NAMALWA (cell line): ENCODE data around the gene GNAT2.

Experiments
- DNase-seq: peaks from one replicate; pipeline ENCODE4 v3.0.0-alpha.2; 2015; ENCODE audit warnings: low spot score

The GNAT2 gene

DNA sequence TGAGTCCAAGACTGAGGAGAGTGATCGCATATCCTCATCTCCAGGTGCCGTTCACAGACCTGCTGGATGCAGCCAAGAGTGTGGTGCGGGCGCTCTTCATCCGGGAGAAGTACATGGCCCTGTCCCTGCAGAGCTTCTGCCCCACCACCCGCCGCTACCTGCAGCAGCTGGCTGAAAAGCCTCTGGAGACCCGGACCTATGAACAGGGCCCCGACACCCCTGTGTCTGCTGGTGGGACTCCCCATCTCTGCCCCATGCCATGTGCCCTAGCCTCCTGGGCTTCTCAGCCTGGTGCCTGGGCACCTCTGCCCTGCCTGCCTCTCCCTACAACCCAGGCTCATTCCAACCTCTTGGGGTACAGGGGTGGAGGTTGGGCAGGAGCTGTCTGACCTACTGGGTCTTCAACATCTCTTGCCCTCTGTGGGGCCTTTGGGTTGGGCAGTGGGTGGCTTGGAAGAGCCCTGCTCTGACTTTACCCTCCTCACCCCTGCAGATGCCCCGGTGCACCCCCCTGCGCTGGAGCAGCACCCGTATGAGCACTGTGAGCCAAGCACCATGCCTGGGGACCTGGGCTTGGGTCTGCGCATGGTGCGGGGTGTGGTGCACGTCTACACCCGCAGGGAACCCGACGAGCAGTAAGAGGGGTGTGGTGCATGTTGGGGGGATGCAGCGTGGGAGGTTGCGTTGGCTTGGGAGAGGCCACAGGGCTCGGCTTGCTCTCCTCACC lies 7.4 kb upstream of the GNAT2 start:
- no peak for DNase-seq

DNA sequence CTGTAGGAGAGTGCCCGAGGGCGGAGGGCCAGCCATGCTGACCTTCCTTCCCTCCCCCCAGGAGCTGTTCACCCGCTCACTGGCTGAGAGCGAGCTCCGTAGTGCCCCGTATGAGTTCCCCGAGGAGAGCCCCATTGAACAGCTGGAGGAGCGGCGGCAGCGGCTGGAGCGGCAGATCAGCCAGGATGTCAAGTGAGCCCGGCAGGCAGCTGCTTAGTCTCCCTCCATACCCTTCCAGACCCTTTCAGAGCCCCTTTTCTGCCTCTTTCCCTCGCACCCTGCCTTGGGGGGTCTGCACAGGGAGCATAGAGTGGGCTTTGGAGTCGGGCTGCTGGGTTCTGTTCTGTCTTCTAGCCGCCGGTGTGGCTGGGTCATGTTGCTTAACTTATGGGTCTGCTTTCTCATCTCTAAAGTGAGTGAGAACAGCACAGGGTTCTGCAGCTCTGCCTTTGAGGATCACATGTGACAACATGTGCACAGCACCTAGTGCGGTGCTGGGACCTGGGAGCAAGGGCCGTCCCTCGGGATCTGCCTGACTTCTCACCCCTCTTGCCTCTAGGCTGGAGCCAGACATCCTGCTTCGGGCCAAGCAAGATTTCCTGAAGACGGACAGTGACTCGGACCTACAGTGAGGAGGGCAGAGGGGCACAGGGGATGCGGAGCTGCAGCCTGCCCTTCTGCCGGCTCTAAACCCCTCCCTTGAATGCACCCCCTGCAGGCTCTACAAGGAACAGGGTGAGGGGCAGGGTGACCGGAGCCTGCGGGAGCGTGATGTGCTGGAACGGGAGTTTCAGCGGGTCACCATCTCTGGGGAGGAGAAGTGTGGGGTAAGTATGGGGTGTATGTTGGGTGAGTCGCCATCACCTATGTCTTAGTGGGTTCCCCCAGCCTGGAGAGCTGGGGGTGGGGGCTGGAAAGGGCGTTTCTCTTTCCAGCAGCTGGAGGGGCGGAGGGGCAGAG lies 6.5 kb upstream of the GNAT2 start:
- DNase-seq, result no peak

DNA sequence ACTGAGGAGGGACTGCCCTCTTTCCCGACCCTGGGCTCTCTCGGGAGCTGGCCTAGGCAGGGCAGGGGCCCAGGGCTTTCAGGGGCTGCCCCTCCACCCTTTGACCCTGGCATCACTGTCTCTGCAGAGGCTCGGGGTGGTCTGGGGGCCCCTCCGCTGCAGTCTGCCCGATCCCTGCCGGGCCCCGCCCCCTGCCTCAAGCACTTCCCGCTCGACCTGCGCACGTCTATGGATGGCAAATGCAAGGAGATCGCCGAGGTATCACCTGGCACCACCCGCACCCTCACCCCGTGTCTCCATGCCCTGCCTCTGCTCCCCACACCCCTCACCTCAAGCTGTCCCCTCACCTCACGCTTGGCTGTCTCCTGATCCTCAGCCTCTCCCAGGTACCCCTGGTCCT lies 5.8 kb upstream of the GNAT2 start:
- no peak for DNase-seq

DNA sequence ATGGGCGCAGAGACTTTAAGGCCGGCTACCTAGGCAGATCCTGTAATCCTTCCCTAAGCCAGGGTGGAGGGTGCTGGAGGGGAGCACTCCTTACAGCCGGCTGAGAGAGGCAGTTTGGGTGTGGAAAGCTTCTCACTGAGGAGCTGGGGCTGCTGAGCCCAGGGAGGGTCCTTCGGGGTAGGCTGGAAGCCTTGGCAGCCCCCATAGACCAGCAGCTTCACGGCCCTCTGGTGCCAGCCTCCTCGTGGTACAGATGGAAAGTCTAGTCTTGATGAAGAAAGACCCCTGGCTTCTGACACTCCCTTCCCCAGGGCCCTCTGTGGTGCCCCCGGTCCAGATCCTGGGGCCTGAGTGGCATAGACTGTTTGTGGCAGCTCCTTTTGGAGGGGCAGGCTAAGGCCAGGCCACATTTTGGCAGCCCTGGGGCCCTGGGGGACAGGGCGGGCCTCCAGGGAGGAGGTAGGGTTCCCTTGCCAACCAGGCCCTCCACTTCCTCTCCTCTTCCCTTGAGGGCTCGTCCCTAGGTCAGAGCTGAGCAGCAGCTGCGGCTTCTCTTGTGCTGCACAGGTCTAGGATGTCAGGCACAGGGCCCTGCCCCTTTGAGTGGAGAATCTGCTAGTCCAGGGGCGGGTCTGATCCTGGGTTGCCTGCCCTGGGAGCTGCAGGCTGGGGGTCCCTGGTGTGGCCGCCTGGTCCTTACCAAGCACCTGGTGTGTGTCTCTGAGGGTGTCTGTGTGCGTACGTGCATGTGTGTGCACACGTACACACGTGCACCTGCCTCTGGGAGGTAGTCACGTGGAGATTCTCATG lies 5.0 kb upstream of the GNAT2 start:
- DNase-seq, result peak; percentile 65

DNA sequence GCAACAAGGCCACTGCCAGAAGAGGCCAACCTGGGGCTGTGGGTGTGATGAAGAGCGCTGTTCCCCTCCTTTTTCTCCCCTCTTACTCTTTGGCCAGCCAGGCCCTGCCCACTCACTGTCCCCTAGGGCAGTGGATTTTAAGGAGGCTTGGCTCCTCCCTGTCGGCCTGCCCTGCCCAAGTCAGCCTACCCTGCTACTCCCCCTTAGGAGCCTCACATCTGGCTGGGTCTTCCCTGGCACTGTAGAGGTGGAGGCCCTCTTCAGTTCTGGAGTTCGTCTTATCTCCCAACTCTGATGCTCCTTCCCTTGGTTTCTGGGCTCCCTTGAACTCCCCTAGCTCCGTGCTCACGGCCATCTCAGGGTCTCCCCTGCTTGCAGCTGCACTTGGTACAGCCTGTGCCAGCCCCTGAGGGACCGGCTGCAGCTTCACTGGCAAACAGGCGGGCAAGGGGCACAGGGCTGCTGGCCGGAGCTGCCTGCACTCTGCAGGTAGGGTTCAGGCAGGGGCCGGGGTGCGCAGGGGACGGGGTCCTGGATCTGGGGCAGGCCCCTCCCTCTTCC lies 4.3 kb upstream of the GNAT2 start:
- DNase-seq, result no peak

DNA sequence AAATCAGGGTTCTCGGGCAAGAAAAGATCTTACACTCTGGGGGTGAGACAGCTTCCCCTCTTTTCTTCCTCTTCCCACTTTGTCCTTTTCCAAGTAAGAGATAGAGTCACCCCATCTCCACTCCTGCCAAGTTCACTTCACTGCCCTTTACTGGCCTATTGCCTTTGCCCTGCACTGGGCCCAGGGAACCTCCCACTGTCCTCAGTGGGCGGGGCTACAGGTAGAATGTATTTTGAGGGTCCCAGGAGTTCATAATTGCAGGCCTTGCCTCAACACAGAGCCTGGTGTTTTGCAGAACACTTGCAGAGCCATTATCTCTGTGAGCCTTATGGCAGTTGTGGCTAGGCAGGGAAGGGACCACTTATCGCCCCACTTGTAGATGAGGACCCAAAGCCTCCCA lies 3.5 kb upstream of the GNAT2 start:
- no peak for DNase-seq

DNA sequence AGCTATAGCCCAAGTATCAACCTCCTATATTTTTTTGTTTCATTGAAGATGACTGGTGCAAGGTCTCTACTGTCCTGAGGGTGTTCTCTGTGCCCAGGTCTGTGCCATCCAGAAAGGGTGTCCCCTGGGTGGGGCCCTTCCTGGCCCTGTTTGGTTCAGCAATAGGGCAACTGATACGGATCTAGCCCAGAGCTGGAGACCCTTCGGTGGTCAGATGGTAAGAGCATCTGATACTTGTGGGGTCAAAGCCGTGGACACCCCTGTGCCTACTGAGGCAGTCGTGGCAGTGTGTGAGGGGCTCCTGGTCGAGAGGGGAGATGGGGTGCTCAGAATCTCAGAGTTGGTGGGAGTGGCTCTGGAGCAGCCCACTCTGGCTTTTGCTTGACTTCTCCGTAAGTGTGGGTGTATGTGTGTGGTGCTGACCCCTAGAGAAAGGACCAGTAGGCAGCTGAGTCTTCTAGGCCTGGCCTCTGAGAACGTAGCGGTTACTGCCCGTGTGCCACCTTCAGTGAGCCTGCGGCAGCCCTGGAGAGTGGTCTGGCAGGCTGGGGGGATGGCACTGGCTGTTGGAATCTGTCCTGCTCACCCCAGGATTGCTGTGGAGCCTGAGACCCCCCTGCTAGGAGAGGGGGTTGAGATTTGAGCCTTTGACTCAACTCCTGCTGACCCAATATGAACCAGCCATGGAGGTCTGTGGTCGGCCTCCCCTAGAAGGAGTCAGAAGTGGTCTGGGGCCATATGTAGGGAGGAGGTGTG lies 2.9 kb upstream of the GNAT2 start:
- no peak for DNase-seq

DNA sequence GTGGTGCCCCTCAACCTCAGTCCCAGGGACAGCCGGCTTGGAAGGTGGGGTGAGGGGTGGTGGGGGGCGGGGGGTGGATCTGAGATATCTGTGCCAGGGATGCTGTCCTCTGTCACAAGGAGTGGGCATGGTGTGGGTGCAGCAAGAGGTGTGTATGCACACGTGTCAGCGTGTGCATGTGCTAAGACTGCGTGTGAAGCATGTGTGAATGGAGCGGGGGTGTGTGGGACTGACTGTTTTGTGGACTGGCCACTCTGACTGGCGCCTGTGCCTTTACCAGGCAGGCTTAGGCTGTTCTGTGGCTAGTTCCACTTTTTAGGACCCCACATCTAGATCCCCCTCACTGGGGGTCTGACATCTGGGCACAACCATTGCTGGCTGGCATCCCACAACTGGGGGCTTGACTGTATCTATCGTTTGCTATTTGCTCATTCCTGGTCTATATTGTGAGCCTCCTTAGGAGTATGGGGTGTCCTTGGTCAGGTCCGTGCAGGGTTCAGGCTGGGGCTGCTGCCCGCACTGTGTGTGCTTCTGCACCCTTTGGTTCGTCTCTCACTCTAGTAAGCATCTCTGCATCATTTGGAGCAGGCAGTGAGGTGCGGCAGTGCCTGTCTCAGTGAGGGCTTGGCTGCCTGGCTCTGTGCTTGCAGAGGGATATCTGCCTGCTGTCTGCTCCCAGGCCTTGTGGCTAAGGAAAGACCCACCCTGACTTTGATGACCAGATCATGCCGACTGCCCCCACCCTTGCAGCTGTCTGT lies 2.1 kb upstream of the GNAT2 start:
- no peak for DNase-seq

DNA sequence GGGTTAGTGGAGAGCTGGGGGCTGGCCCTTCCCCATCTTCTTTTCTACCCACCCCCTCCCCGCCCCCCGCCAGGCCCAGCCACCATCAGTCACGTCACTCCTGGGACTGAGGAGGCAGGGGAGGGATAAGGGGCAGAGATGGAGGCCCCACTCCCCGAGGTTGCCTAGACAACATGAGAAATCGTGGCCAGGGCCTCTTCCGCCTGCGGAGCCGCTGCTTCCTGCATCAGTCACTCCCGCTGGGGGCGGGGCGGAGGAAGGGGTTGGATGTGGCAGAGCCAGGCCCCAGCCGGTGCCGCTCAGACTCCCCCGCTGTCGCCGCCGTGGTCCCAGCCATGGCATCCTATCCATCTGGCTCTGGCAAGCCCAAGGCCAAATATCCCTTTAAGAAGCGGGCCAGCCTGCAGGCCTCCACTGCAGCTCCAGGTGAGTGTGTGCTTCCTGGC lies 1.4 kb upstream of the GNAT2 start:
- DNase-seq, result peak; percentile 92

DNA sequence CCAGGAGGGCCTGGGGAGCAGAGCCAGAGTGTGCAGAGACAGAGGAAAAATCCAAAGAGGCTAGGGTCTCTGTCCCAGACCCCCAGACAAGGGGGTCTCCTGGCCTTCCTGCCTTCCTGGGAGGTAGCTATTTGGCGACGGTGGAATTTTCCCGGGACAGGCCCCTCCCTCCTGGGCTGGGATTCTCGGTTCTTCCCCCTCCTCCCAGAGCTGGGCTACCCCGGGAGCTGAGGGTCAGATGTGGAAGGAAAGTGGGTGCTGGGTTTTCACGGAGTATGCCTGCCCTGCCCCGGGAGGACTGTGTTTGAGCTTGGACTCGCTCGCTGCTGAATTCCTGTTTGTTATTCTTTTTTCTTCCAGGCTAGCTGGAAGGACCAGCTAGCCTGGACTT lies 980 bp upstream of the GNAT2 start:
- no peak for DNase-seq

DNA sequence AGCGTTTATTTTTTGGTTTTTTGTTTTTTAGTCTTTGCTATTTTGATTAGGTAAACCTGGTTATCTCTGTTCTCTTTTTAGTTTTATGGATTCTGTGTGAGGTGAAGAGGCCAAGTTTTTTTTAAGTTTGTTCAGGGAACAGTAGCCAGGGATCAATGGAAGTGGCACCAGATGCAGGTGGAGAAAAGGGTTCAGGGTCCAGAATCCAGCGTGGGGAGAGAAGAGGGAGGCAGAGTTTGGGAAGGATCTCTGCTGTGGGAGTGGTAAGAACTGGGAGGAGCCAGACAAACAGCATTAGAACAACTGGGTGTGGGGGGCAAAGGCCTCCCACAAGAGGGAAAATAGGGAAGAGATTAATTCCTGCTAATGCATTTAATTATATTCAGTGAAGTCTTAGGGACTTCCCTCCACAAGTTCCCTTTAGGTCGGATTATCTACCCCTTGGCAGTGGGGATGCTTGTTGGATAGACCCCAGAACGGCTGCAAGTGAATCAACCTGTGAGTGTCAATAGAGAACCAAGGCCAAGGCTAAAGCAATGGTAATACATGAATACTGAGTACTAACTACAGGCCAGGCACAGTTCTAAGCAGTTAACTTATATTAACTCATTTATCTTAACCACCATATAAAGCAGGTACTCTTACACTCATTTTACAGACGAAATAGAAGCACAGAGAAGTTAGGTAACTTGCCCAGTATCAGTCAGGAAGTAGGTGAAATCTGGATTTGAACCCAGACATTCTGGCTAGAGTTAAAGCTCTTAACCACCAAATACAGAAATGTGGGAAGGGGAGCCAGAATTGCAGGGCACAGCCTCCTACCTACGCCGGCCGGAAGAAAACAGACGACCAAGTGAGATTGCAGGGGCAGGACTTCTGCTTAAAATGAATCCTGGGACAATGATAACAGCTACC lies 498 bp downstream of the GNAT2 start:
- no peak for DNase-seq

DNA sequence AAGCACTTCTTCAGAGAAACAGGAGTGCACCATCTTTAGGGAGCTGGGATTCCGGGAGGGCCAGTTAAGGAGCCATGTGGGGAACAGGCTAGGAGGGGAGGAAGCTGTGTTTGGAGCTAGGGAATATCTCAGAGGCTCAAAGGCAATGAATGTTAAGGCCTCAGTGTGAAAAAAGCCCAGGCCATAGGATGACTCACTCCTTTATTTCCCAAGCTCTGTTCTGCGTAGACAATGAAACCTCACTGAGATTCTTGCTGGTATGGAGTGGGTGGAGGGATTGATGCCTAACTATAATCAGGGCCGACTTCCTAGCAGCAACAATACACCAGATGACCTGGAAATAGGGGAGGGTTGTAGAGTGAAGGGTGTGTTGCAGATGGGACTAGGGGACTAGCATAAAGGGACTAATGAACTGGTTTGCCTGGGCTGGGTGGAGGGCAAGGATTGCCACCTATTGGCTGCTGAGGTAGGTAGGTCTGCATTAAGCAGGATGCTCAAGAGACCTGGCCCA lies 2.1 kb downstream of the GNAT2 start:
- no peak for DNase-seq

DNA sequence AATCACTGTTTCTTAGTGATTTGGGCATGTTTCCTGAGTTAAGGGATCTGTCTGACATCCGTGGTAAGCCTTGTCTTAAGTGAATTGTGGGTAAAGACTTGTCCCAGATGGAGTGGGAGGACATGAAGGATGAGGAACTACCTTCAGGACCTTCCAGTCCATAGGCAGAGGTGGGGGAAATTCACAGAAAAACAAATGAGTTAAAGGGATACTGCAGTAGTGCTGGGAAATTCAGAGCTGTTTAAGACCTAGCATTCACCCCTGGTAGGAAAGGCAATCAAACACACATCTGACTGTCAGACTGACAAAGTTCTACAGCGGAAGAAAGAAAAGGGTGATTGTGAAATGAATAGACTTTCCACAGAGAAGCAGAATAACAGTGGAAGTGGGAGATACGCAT lies 3.0 kb downstream of the GNAT2 start:
- no peak for DNase-seq

DNA sequence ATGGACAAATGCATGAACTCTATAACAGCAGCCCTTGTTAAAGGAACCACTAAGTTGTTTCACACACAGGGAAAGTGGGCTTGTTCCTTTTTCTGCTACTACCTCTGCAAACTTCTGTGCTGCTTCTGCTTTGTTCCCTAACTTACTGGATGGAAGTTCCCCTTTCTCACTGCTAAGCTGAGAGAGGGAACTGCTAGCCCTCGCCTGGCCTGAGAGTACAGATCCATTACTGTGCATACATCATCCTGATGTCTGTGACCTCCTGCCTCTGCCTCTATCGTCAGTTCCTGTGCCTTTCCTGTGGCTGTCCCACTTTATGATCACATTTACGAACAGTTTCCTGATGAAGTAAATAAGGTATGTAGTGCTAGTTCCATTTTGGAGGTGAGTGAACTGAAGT lies 3.5 kb downstream of the GNAT2 start:
- DNase-seq, result peak; percentile 41

DNA sequence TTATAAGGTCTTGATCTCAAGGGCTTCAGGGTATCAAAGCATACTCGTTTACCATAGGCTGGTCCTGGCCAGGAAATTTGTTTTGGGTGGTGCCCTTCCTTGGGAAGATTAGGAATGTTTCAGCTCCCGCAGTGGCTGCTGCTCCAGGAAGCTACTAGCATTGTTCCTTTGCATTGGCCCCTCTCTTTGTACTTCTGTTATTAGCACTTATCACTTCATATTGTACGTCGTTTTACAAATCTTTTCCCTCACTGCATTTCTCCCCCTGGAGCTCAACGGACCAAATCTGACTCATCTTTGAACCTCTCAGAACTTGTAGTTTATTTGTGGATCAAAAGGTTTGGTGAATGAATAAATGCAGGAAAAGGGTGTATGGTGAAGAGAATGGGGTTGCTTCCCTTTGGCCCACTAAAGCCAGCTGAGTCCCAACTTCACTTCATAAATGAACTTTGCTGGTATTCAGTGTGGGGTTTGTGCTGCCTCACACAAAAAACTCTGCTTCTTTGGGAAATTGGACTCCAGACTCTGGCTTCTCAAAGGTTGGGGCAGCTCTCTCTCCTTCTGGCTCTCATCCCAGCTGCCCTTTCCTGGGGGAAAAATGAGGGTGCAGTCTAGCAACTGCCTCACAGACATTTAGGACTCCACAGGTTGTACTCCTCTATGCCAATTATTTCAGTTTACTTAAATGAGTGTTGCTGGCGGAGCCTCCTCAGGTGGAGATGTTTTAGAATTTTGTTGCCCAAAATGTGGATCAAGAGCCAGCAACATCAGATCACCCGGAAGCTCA lies 5.9 kb downstream of the GNAT2 start:
- no peak for DNase-seq

DNA sequence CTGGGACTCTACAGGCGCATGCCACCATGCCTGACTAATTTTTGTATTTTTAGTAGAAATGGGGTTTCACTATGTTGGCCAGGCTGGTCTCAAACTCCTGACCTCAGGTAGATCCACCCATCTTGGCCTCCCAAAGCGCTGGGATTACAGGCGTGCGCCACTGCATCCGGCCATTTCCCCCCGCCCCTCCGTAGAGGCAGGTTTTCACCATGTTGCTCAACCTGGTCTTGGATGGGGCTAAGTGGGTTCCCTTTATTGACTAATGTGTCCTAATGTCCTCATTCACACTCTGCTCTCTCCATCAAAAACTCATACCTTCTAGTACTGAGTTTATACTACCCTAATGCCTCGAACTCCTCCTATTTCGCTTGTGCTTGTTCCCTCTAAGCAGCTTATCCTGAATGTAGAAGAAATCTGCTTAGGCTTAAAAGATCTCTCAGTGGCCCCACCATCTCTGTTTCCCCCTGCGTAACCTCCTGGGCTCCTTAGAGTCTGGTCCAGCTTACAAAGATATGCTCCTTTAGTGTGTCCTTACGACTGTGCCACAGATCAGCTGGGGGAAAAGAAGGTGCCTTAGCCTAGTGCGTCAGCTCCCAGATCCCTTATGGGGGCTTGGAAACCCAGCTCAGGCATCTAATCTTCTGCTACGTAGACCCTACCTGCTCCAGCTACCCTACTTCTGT lies 8.0 kb downstream of the GNAT2 start:
- no peak for DNase-seq

DNA sequence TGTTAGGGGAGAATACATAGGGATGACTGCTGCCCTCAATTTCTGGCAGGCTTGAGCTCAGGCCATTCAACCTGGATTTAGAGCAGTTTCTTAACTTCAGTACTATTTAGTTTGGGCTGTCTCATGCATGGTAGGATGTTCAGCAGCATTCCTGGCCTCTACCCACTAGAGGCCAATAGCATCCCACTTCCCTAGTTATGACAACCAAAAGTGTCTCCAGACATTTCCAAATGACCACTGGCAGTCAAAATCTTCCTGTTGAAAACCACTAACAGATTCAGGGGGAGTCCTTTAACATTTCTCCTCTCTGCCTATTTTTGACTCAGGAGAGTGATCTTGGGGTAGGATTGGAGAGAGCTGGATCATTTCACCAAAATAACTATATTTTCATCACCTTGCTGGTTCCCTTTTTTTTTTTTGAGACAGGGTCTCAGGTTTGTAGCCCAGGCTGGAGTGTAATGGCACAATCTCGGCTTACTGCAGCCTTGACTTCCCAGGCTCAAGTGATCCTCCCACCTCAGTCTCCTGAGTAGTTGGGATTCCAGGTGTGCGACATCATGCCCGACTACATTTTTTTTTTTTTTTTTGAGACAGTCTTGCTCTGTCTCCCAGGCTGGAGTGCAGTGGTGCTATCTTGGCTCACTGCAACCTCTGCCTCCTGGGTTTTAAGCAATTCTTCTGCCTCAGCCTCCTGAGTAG lies 8.7 kb downstream of the GNAT2 start:
- DNase-seq, result no peak
